T-helper 22 cell (primary cell): ENCODE data around the gene SMARCC2.

Experiments used
- DNase-seq: peaks from one replicate; pipeline ENCODE4 v3.0.0-alpha.2; 2020; ENCODE audit warnings: low read depth

Gene SMARCC2

GRCh38 chr12:56152132-56152755 lies 37.0 kb downstream of the SMARCC2 start, which contains the start of gene MYL6B:
Gene MYL6B (plus strand): TSS chr12:56152587. CDS start chr12:56153919, 1,332 bp downstream.
- peak; percentile 89 for DNase-seq

GRCh38 chr12:56151672-56152131 lies 37.6 kb downstream of the SMARCC2 start:
- DNase-seq, result peak; percentile 36

GRCh38 chr12:56150563-56150962 lies 38.7 kb downstream of the SMARCC2 start:
- no peak for DNase-seq

GRCh38 chr12:56146492-56147460 lies 42.5 kb downstream of the SMARCC2 start:
- no peak for DNase-seq

- no peak for DNase-seq
These were observed 44.1 kb downstream of the SMARCC2 start for GRCh38 chr12:56145217-56145616.

- no peak for DNase-seq
These were observed 45.4 kb downstream of the SMARCC2 start for GRCh38 chr12:56143870-56144269.

GRCh38 chr12:56143217-56143616 lies 46.1 kb downstream of the SMARCC2 start:
- DNase-seq, result no peak

- DNase-seq, result no peak
These were observed 47.1 kb downstream of the SMARCC2 start for GRCh38 chr12:56141946-56142784.

- DNase-seq, result no peak
These were observed 51.3 kb downstream of the SMARCC2 start for GRCh38 chr12:56137853-56138571.

GRCh38 chr12:56134897-56135296 lies 54.4 kb downstream of the SMARCC2 start:
- DNase-seq, result no peak

GRCh38 chr12:56130876-56131275 lies 58.4 kb downstream of the SMARCC2 start:
- DNase-seq, result no peak

- no peak for DNase-seq
These were observed 59.3 kb downstream of the SMARCC2 start for GRCh38 chr12:56129942-56130495.

- peak; percentile 66 for DNase-seq
These were observed 59.9 kb downstream of the SMARCC2 start for GRCh38 chr12:56129206-56129941.

GRCh38 chr12:56128670-56129205 lies 60.5 kb downstream of the SMARCC2 start:
- no peak for DNase-seq

GRCh38 chr12:56127888-56128669 lies 61.2 kb downstream of the SMARCC2 start, which contains the start of gene ESYT1:
Gene ESYT1 (plus strand): TSS chr12:56128267. CDS start chr12:56128320, 53 bp downstream.
- DNase-seq, result peak; percentile 98

- no peak for DNase-seq
These were observed 61.8 kb downstream of the SMARCC2 start for GRCh38 chr12:56127485-56127887.

- DNase-seq, result no peak
These were observed 62.5 kb downstream of the SMARCC2 start for GRCh38 chr12:56126732-56127239.

GRCh38 chr12:56124133-56124532 lies 65.2 kb downstream of the SMARCC2 start:
- DNase-seq, result no peak

GRCh38 chr12:56122637-56123036 lies 66.6 kb downstream of the SMARCC2 start:
- DNase-seq, result no peak
